ENCODE results near the gene RPS19BP1. TPM values are rescaled to one million over a fixed set of nuclear protein-coding genes. Genes with fewer than 3 reads are reported as not detected.

Gene RPS19BP1
- total RNA-seq, 2 experiments from 2014 or later = 65.8 to 69.7 TPM

GRCh38 chr22:39558254-39558727 lies 25.7 kb upstream of the RPS19BP1 start:
- no peaks in the 10 kb centered on the region for H3K4me1 Mint-ChIP-seq (ENCODE audit: low read depth)
- CTCF ChIA-PET = no interaction called here
- no peak for DNase-seq
- H3K36me3 Mint-ChIP-seq (ENCODE audit: low read depth) = no peaks in the 10 kb centered on the region
- peaks cover 0 to 7% of the 10 kb centered on the region in 2 experiments for H3K9me3 ChIP-seq (ENCODE audit: control insufficient read depth in 1 of 2, insufficient read depth in 1 of 2, low read length in 2 of 2)
- peak overlapping the region; percentile 76 for H3K4me3 Mint-ChIP-seq
- no peak overlapping the region for H3K27ac ChIP-seq (ENCODE audit: low read depth in 1 of 2, low read length in 2 of 2)
- H3K36me3 ChIP-seq (ENCODE audit: insufficient read depth, low read length) = no peaks in the 10 kb centered on the region
- intact Hi-C loops (cut with DNase I, micrococcal nuclease) = loop anchor here (2.0 to 5.0 kb wide), 2 partner anchors 383 to 384 kb away; no protein-coding TSS in a partner anchor
- ATAC-seq (ENCODE audit: poor library complexity) = no peak
- no peak overlapping the region for H3K4me3 ChIP-seq (ENCODE audit: low read length)
- POLR2A ChIA-PET = interaction anchor here (0.9 kb wide), 1 partner anchor 342 kb away, joined by 3 read pairs; the partner anchor contains the start of gene GRAP2
- no peak overlapping the region for H3K27ac Mint-ChIP-seq
- H3K9me3 Mint-ChIP-seq = no peaks in the 10 kb centered on the region
- peaks cover 28% of the 10 kb centered on the region for H3K27me3 Mint-ChIP-seq
- no peak for TF ChIP-seq CTCF (IDR thresholded peaks at IDR 0.05)
- H3K4me1 ChIP-seq (ENCODE audit: insufficient read depth, low read length) = peaks cover 15% of the 10 kb centered on the region
- peaks cover 29 to 38% of the 10 kb centered on the region in 2 experiments for H3K27me3 ChIP-seq (ENCODE audit: control insufficient read depth in 1 of 2, insufficient read depth in 2 of 2, low read length in 2 of 2)

GRCh38 chr22:39556970-39557841 lies 24.7 kb upstream of the RPS19BP1 start:
- CTCF ChIA-PET = interaction anchor here (1.0 to 1.2 kb wide), 2 partner anchors 468 to 790 kb away, joined by 3 to 6 read pairs; no protein-coding TSS in a partner anchor
- Histone ChIP-seq H3K4me3 (ENCODE audit: low read length) (no peak overlapping the region), H3K36me3 (ENCODE audit: insufficient read depth, low read length) (no peaks in the 10 kb centered on the region), H3K27ac (ENCODE audit: low read depth in 1 of 2, low read length in 2 of 2) (no peak overlapping the region), H3K27me3 (ENCODE audit: control insufficient read depth in 1 of 2, insufficient read depth in 2 of 2, low read length in 2 of 2) (peaks cover 36 to 38% of the 10 kb centered on the region in 2 experiments), H3K4me1 (ENCODE audit: insufficient read depth, low read length) (peaks cover 15% of the 10 kb centered on the region), H3K9me3 (ENCODE audit: control insufficient read depth in 1 of 2, insufficient read depth in 1 of 2, low read length in 2 of 2) (peaks cover 0 to 7% of the 10 kb centered on the region in 2 experiments)
- intact Hi-C loops (cut with DNase I, micrococcal nuclease) = loop anchor here (1.0 to 5.0 kb wide), 2 partner anchors 385 to 467 kb away; no protein-coding TSS in a partner anchor
- peaks cover 37% of the 10 kb centered on the region for H3K27me3 Mint-ChIP-seq
- DNase-seq (peak; percentile 33 to 77 (median 49)), ATAC-seq (ENCODE audit: poor library complexity) (peak; percentile 96)
- peak overlapping the region; percentile 39 for H3K4me3 Mint-ChIP-seq
- no peak overlapping the region for H3K27ac Mint-ChIP-seq
- H3K36me3 Mint-ChIP-seq (ENCODE audit: low read depth) = no peaks in the 10 kb centered on the region
- peak; percentile 29 for TF ChIP-seq CTCF (IDR thresholded peaks at IDR 0.05)
- POLR2A ChIA-PET = interaction anchor here (1.1 to 2.5 kb wide), 3 partner anchors 10 to 487 kb away, joined by 5 to 7 read pairs (median 7); no protein-coding TSS in a partner anchor
- no peaks in the 10 kb centered on the region for H3K4me1 Mint-ChIP-seq (ENCODE audit: low read depth)
- no peaks in the 10 kb centered on the region for H3K9me3 Mint-ChIP-seq

- Mint-ChIP-seq H3K27ac (no peak overlapping the region), H3K9me3 (no peaks in the 10 kb centered on the region), H3K36me3 (ENCODE audit: low read depth) (no peaks in the 10 kb centered on the region), H3K4me3 (no peak overlapping the region), H3K27me3 (peaks cover 41% of the 10 kb centered on the region), H3K4me1 (ENCODE audit: low read depth) (no peaks in the 10 kb centered on the region)
- no peak for TF ChIP-seq CTCF (IDR thresholded peaks at IDR 0.05)
- H3K27ac ChIP-seq (ENCODE audit: low read depth in 1 of 2, low read length in 2 of 2) = no peak overlapping the region
- POLR2A ChIA-PET = no interaction called here
- DNase-seq (no peak), ATAC-seq (ENCODE audit: poor library complexity) (no peak)
- CTCF ChIA-PET = no interaction called here
- H3K4me1 ChIP-seq (ENCODE audit: insufficient read depth, low read length) = peaks cover 15% of the 10 kb centered on the region
- H3K27me3 ChIP-seq (ENCODE audit: control insufficient read depth in 1 of 2, insufficient read depth in 2 of 2, low read length in 2 of 2) = peaks cover 33 to 38% of the 10 kb centered on the region in 2 experiments
- no peak overlapping the region for H3K4me3 ChIP-seq (ENCODE audit: low read length)
- no peaks in the 10 kb centered on the region for H3K36me3 ChIP-seq (ENCODE audit: insufficient read depth, low read length)
- intact Hi-C loops (cut with DNase I, micrococcal nuclease) = no loop called here
- H3K9me3 ChIP-seq (ENCODE audit: control insufficient read depth in 1 of 2, insufficient read depth in 1 of 2, low read length in 2 of 2) = peaks cover 0 to 11% of the 10 kb centered on the region in 2 experiments
Measured at GRCh38 chr22:39554151-39554550, 21.6 kb upstream of the RPS19BP1 start.

All from CD4-positive, alpha-beta T cell (primary cell).